NCI-H1092 treated with DMSO at 0.1 percent for 48 hours (cell line): ENCODE measurements around the gene TRIP13.

ENCODE experiments used
- DNase-seq: peaks from one replicate; lab custom pipeline; 2025; lab: John Stamatoyannopoulos, UW

Gene TRIP13

GRCh38 chr5:854966-855743 lies 37.5 kb upstream of the TRIP13 start:
- no peak for DNase-seq

- DNase-seq: no peak
Measured at GRCh38 chr5:855771-856530, 36.7 kb upstream of the TRIP13 start.

GRCh38 chr5:856531-857425 lies 35.9 kb upstream of the TRIP13 start:
- no peak for DNase-seq

GRCh38 chr5:858726-859125 lies 34.0 kb upstream of the TRIP13 start:
- no peak for DNase-seq

- no peak for DNase-seq
Measured at GRCh38 chr5:859391-859790, 33.3 kb upstream of the TRIP13 start.

GRCh38 chr5:859798-860296 lies 32.8 kb upstream of the TRIP13 start:
- DNase-seq: no peak

GRCh38 chr5:860506-861150 lies 32.1 kb upstream of the TRIP13 start:
- no peak for DNase-seq

GRCh38 chr5:861442-862366 lies 31.0 kb upstream of the TRIP13 start:
- no peak for DNase-seq

GRCh38 chr5:862367-863243 lies 30.1 kb upstream of the TRIP13 start:
- DNase-seq: no peak

GRCh38 chr5:863244-863805 lies 29.4 kb upstream of the TRIP13 start:
- no peak for DNase-seq

- no peak for DNase-seq
Measured at GRCh38 chr5:864492-865167, 28.1 kb upstream of the TRIP13 start.

- no peak for DNase-seq
Measured at GRCh38 chr5:865168-865521, 27.5 kb upstream of the TRIP13 start.

- DNase-seq: no peak
Measured at GRCh38 chr5:865771-866170, 26.9 kb upstream of the TRIP13 start.

- DNase-seq: no peak
Measured at GRCh38 chr5:867300-867870, 25.3 kb upstream of the TRIP13 start.

- DNase-seq: no peak
Measured at GRCh38 chr5:868428-869135, 24.1 kb upstream of the TRIP13 start.

GRCh38 chr5:870956-871355 lies 21.7 kb upstream of the TRIP13 start:
- no peak for DNase-seq

- no peak for DNase-seq
Measured at GRCh38 chr5:871596-872298, 20.9 kb upstream of the TRIP13 start.
